Neural progenitor cell (in vitro differentiated cells): Measurements from ENCODE around the gene ZNF862. TPM values are rescaled to one million over a fixed set of nuclear protein-coding genes. Genes with fewer than 3 reads are reported as not detected.

Experiments
- DNase-seq: peaks from one replicate; pipeline ENCODE4 v3.0.0-alpha.2; 2016; ENCODE audit warnings: low spot score
- H2AFZ ChIP-seq: fragments of 200-600 bp; sonication (generic); replicated peaks from 2 replicates; pipeline ENCODE4 v1.6.1; 2016; ENCODE audit warnings: antibody characterized with exemption
- H3F3A ChIP-seq: fragments of 200-600 bp; sonication (generic); 2 replicates; pipeline ENCODE4 v1.6.1; 2016; ENCODE audit warnings: antibody characterized with exemption, low read depth
- H3K27ac ChIP-seq: fragments of 200-600 bp; sonication (generic); 2 replicates; pipeline ENCODE4 v1.5.1; 2016; ENCODE audit warnings: mild to moderate bottlenecking
- H3K27me3 ChIP-seq: fragments of 200-600 bp; sonication (generic); 2 replicates; pipeline ENCODE4 v1.6.1; 2016; ENCODE audit warnings: mild to moderate bottlenecking, moderate library complexity
- H3K36me3 ChIP-seq: fragments of 200-600 bp; sonication (generic); 2 replicates; pipeline ENCODE4 v1.5.1; 2016
- H3K4me1 ChIP-seq: fragments of 200-600 bp; sonication (generic); 2 replicates; pipeline ENCODE4 v1.6.1; 2016; ENCODE audit warnings: mixed run types
- H3K4me2 ChIP-seq: fragments of 200-600 bp; sonication (generic); 2 replicates; pipeline ENCODE4 v1.6.1; 2016
- H3K4me3 ChIP-seq: fragments of 200-600 bp; sonication (generic); 2 replicates; pipeline ENCODE4 v1.5.1; 2016
- H3K79me2 ChIP-seq: fragments of 200-600 bp; sonication (generic); 2 replicates; pipeline ENCODE4 v1.6.1; 2016; ENCODE audit warnings: low read depth
- H3K9ac ChIP-seq: fragments of 200-600 bp; sonication (generic); 2 replicates; pipeline ENCODE4 v1.6.1; 2016
- H3K9me3 ChIP-seq: fragments of 200-600 bp; sonication (generic); 2 replicates; pipeline ENCODE4 v1.5.1; 2016; ENCODE audit warnings: low read depth
- H4K20me1 ChIP-seq: fragments of 200-600 bp; sonication (generic); 2 replicates; pipeline ENCODE4 v1.6.1; 2016; ENCODE audit warnings: low read depth
- H3K27ac Mint-ChIP-seq: 3 replicates; pipeline ENCODE4 v1.8.0; 2021; ENCODE audit warnings: mixed read lengths
- H3K27me3 Mint-ChIP-seq: 2 replicates; pipeline ENCODE4 v1.8.0; 2022; ENCODE audit warnings: low read depth, mild to moderate bottlenecking, inconsistent platforms, moderate library complexity, mixed read lengths; ENCODE audit not compliant: insufficient read depth
- H3K36me3 Mint-ChIP-seq: 3 replicates; pipeline ENCODE4 v1.8.0; 2021; ENCODE audit warnings: mixed read lengths
- H3K4me1 Mint-ChIP-seq: 3 replicates; pipeline ENCODE4 v1.8.0; 2021; ENCODE audit warnings: mixed read lengths
- H3K4me3 Mint-ChIP-seq: 3 replicates; pipeline ENCODE4 v1.8.0; 2021; ENCODE audit warnings: mild to moderate bottlenecking, moderate library complexity, mixed read lengths
- H3K9me3 Mint-ChIP-seq: 3 replicates; pipeline ENCODE4 v1.8.0; 2020; ENCODE audit warnings: mixed read lengths
- EZH2 ChIP-seq: fragments of 200-600 bp; sonication (generic); IDR thresholded peaks from 2 replicates; pipeline ENCODE4 v1.6.1; 2017; ENCODE audit warnings: antibody characterized with exemption, mild to moderate bottlenecking, moderate library complexity
- EZH2phosphoT487 ChIP-seq: fragments of 200-600 bp; sonication (generic); IDR thresholded peaks from 2 replicates; pipeline ENCODE4 v1.6.1; 2017; ENCODE audit warnings: antibody characterized with exemption
- total RNA-seq: library from RNA; depleted of rRNA; stranded (reverse); fragments of >200 nt; gene quantifications from 2 replicates; pipeline ENCODE4 v1.2.3, GENCODE V29; 2015; ENCODE audit warnings: low replicate concordance
- TF ChIP-seq, protein P1 (sequence below): fragments of 200-600 bp; sonication (generic); IDR thresholded peaks from 2 replicates; pipeline ENCODE4 v1.5.1; 2017; ENCODE audit warnings: antibody characterized with exemption, mild to moderate bottlenecking

Gene ZNF862
- total RNA-seq, 1 donor from 2014 or later, result 5.9 TPM

DNA sequence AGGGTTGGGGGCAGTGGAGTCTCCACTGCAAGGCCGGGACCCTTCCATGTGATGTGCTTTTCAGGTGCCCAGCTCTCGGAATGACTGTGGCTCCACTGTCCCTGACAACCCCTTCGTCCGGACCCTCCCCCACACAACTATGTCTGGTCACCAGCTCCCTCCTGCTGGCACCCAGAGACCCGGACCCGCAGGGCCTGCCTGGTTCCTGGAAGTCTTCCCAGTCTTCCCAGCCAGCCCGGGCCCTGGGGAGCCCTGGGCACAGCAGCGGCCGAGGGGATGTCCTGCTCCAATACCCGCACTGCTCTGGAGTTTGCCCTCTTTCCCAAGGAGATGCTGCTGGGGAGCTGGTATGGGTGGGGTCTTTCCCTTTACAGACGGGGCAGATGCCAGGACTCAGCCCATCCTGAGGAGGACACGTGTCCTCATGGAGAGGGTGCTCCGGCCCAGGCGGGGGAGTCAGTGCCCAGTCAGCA is 41.1 kb downstream of the ZNF862 start:
- Histone ChIP-seq H3K27ac (no peak overlapping the region), H2AFZ (no peak overlapping the region), H3K27me3 (peaks cover 15% of the 10 kb centered on the region), H3K9me3 (no peaks in the 10 kb centered on the region), H3K4me1 (peaks cover 9% of the 10 kb centered on the region), H4K20me1 (no peaks in the 10 kb centered on the region), H3K36me3 (no peaks in the 10 kb centered on the region), H3K79me2 (no peaks in the 10 kb centered on the region), H3F3A (peaks cover 5% of the 10 kb centered on the region), H3K9ac (no peak overlapping the region), H3K4me3 (no peak overlapping the region), H3K4me2 (no peak overlapping the region)
- Mint-ChIP-seq H3K27me3 (peaks cover 8% of the 10 kb centered on the region), H3K9me3 (no peaks in the 10 kb centered on the region), H3K4me1 (peaks cover 38% of the 10 kb centered on the region), H3K4me3 (no peak overlapping the region), H3K27ac (no peak overlapping the region), H3K36me3 (peaks cover 5% of the 10 kb centered on the region)
- TF ChIP-seq EZH2 (no peak), EZH2phosphoT487 (no peak)
- TF ChIP-seq, protein P1, sequence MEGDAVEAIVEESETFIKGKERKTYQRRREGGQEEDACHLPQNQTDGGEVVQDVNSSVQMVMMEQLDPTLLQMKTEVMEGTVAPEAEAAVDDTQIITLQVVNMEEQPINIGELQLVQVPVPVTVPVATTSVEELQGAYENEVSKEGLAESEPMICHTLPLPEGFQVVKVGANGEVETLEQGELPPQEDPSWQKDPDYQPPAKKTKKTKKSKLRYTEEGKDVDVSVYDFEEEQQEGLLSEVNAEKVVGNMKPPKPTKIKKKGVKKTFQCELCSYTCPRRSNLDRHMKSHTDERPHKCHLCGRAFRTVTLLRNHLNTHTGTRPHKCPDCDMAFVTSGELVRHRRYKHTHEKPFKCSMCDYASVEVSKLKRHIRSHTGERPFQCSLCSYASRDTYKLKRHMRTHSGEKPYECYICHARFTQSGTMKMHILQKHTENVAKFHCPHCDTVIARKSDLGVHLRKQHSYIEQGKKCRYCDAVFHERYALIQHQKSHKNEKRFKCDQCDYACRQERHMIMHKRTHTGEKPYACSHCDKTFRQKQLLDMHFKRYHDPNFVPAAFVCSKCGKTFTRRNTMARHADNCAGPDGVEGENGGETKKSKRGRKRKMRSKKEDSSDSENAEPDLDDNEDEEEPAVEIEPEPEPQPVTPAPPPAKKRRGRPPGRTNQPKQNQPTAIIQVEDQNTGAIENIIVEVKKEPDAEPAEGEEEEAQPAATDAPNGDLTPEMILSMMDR, result no peak
- DNase-seq, result no peak

- no peak overlapping the region for H3K4me3 Mint-ChIP-seq
- no peak overlapping the region for H3K27ac Mint-ChIP-seq
- H3K9me3 Mint-ChIP-seq, result no peaks in the 10 kb centered on the region
- Histone ChIP-seq H3K27ac (no peak overlapping the region), H2AFZ (no peak overlapping the region), H3K9me3 (no peaks in the 10 kb centered on the region), H4K20me1 (no peaks in the 10 kb centered on the region), H3K27me3 (peaks cover 15% of the 10 kb centered on the region), H3K4me2 (no peak overlapping the region), H3K4me1 (peaks cover 10% of the 10 kb centered on the region), H3K9ac (no peak overlapping the region), H3K36me3 (no peaks in the 10 kb centered on the region), H3K79me2 (no peaks in the 10 kb centered on the region), H3F3A (no peaks in the 10 kb centered on the region), H3K4me3 (no peak overlapping the region)
- TF ChIP-seq EZH2 (no peak), EZH2phosphoT487 (no peak)
- TF ChIP-seq, protein P1, result no peak
- DNase-seq, result no peak
- peaks cover 6% of the 10 kb centered on the region for H3K27me3 Mint-ChIP-seq
- H3K36me3 Mint-ChIP-seq, result peaks cover 5% of the 10 kb centered on the region
- H3K4me1 Mint-ChIP-seq, result peaks cover 36% of the 10 kb centered on the region
These were observed 41.8 kb downstream of the ZNF862 start for GRCh38 chr7:149879766-149880637.

GRCh38 chr7:149880638-149881311 is 42.6 kb downstream of the ZNF862 start:
- H3K36me3 Mint-ChIP-seq, result peaks cover 5% of the 10 kb centered on the region
- TF ChIP-seq, protein P1, result no peak
- no peak for TF ChIP-seq EZH2phosphoT487
- no peak for TF ChIP-seq EZH2
- no peaks in the 10 kb centered on the region for H4K20me1 ChIP-seq
- H3K9me3 Mint-ChIP-seq, result no peaks in the 10 kb centered on the region
- H2AFZ ChIP-seq, result no peak overlapping the region
- no peaks in the 10 kb centered on the region for H3K79me2 ChIP-seq
- H3K4me3 ChIP-seq, result no peak overlapping the region
- no peak overlapping the region for H3K9ac ChIP-seq
- H3K4me3 Mint-ChIP-seq, result no peak overlapping the region
- no peak for DNase-seq
- H3F3A ChIP-seq, result peaks cover 7% of the 10 kb centered on the region
- H3K36me3 ChIP-seq, result no peaks in the 10 kb centered on the region
- H3K4me1 Mint-ChIP-seq, result peaks cover 37% of the 10 kb centered on the region
- H3K4me1 ChIP-seq, result peaks cover 17% of the 10 kb centered on the region
- peaks cover 8% of the 10 kb centered on the region for H3K27me3 ChIP-seq
- no peak overlapping the region for H3K27ac ChIP-seq
- peak overlapping the region; percentile 78 for H3K27ac Mint-ChIP-seq
- H3K27me3 Mint-ChIP-seq, result peaks cover 3% of the 10 kb centered on the region
- H3K4me2 ChIP-seq, result no peak overlapping the region
- H3K9me3 ChIP-seq, result no peaks in the 10 kb centered on the region
